Upper lobe of left lung (tissue), 6 donors: ENCODE data around the gene UBL4B. TPM values are rescaled to one million over a fixed set of nuclear protein-coding genes. Genes with fewer than 3 reads are reported as not detected.
A peak's percentile ranks its signal among the peaks of the same experiment; 100 is the strongest.

Experiments used
- ATAC-seq, 2 donors: fragments of 200-7000 bp; cut with Tn5 transposase; one replicate each; pipeline ENCODE4 v1.9.1; 2022; ENCODE audit warnings: mild to moderate bottlenecking in 2 of 2, moderate library complexity in 2 of 2; ENCODE audit not compliant: low FRiP score in 2 of 2
- DNase-seq, 2 donors: peaks; one replicate each; pipeline ENCODE4 v3.0.0-alpha.2; 2019 to 2020
- H3K27ac ChIP-seq, 4 donors: fragments of 200-600 bp; sonication (generic); one replicate each; pipeline ENCODE4 v1.5.1; 2016 to 2019
- H3K27me3 ChIP-seq, 4 donors: fragments of 200-600 bp; sonication (generic); one replicate each; pipeline ENCODE4 v1.5.1; 2017 to 2019
- H3K36me3 ChIP-seq, 4 donors: fragments of 200-600 bp; sonication (generic); one replicate each; pipeline ENCODE4 v1.5.1; 2016 to 2019
- H3K4me1 ChIP-seq, 4 donors: fragments of 200-600 bp; sonication (generic); one replicate each; pipeline ENCODE4 v1.5.1; 2018 to 2019
- H3K4me3 ChIP-seq, 4 donors: fragments of 200-600 bp; sonication (generic); one replicate each; pipeline ENCODE4 v1.5.1; 2017 to 2019; ENCODE audit warnings: mild to moderate bottlenecking in 2 of 4, moderate library complexity in 1 of 4
- H3K9me3 ChIP-seq, 4 donors: fragments of 200-600 bp; sonication (generic); one replicate each; pipeline ENCODE4 v1.5.1; 2018 to 2019
- CTCF ChIP-seq, 6 experiments: fragments of 450-650 bp in 4 of 6; fragments of 200-600 bp in 2 of 6; sonication (generic) in 2 of 6; IDR thresholded peaks; one replicate each; pipeline ENCODE4 v1.5.1; 2016 to 2019; ENCODE audit warnings: antibody characterized with exemption in 6 of 6
- EP300 ChIP-seq, 4 donors: sonication (generic); formaldehyde crosslinking; IDR thresholded peaks; one replicate each; pipeline ENCODE4 v1.5.1; 2017; ENCODE audit warnings: antibody characterized with exemption in 4 of 4, control low read depth in 2 of 4
- POLR2A ChIP-seq, 4 donors: fragments of 450-650 bp; IDR thresholded peaks; one replicate each; pipeline ENCODE4 v1.5.1; 2016 to 2017; ENCODE audit warnings: antibody characterized with exemption in 4 of 4, mild to moderate bottlenecking in 2 of 4
- POLR2AphosphoS5 ChIP-seq, 2 donors: sonication (generic); formaldehyde crosslinking; IDR thresholded peaks; one replicate each; pipeline ENCODE4 v1.5.1; 2017; ENCODE audit warnings: antibody characterized with exemption in 2 of 2
- whole genome bisulfite sequencing, 2 donors: methylation state at CpG; one replicate each; pipeline ENCODE4 v1.1.5; 2017 to 2018; 5-methylcytosine and 5-hydroxymethylcytosine counted together
- total RNA-seq, 6 donors: library from RNA; depleted of rRNA in 4 of 6; stranded (reverse); fragments of >200 nt in 4 of 6; gene quantifications; one replicate each; pipeline versions ENCODE4 v1.1.0 to v1.2.1, GENCODE V29; 2016 to 2021
- donor health status: DM: no; HTN: no; CAD: no; lungs with moderate emphysema.
- donor health status: DM: no; HTN: yes; CAD: no; lungs with severe emphysema.

UBL4B gene
- total RNA-seq, 6 donors from 2014 or later: not detected

GRCh38 chr1:110094931-110095654, 17.1 kb upstream of the UBL4B start:
- H3K9me3 ChIP-seq: no peaks in the 10 kb centered on the region
- H3K27me3 ChIP-seq: no peaks in the 10 kb centered on the region
- DNase-seq (no peak), ATAC-seq (no peak)
- H3K27ac ChIP-seq: no peak overlapping the region
- WGBS, 2 donors: 61 to 64% methylated on average over 7 of the region's 7 CpGs
- no peaks in the 10 kb centered on the region for H3K36me3 ChIP-seq
- no peak for TF ChIP-seq POLR2AphosphoS5 (IDR thresholded peaks at IDR 0.05)
- no peak for TF ChIP-seq CTCF (IDR thresholded peaks at IDR 0.05)
- TF ChIP-seq POLR2A (IDR thresholded peaks at IDR 0.05): no peak
- no peak for TF ChIP-seq EP300 (IDR thresholded peaks at IDR 0.05)
- H3K4me1 ChIP-seq: no peaks in the 10 kb centered on the region
- no peak overlapping the region for H3K4me3 ChIP-seq

GRCh38 chr1:110097507-110098221, 14.6 kb upstream of the UBL4B start:
- Histone ChIP-seq H3K4me3 (no peak overlapping the region), H3K4me1 (no peaks in the 10 kb centered on the region), H3K27ac (no peak overlapping the region), H3K27me3 (no peaks in the 10 kb centered on the region), H3K36me3 (no peaks in the 10 kb centered on the region), H3K9me3 (no peaks in the 10 kb centered on the region)
- WGBS, 2 donors: 75 to 84% methylated on average over 10 to 11 of the region's 11 CpGs
- no peak for TF ChIP-seq CTCF (IDR thresholded peaks at IDR 0.05)
- TF ChIP-seq EP300 (IDR thresholded peaks at IDR 0.05): no peak
- no peak for TF ChIP-seq POLR2AphosphoS5 (IDR thresholded peaks at IDR 0.05)
- ATAC-seq (no peak), DNase-seq (no peak)

GRCh38 chr1:110098222-110099026, 13.8 kb upstream of the UBL4B start:
- H3K27ac ChIP-seq: no peak overlapping the region
- no peaks in the 10 kb centered on the region for H3K36me3 ChIP-seq
- no peaks in the 10 kb centered on the region for H3K27me3 ChIP-seq
- H3K4me3 ChIP-seq: no peak overlapping the region
- peak in 1 of 2 donors; percentile 54 for DNase-seq
- H3K4me1 ChIP-seq: no peaks in the 10 kb centered on the region
- TF ChIP-seq EP300 (IDR thresholded peaks at IDR 0.05): no peak
- no peak for TF ChIP-seq CTCF (IDR thresholded peaks at IDR 0.05)
- no peak for TF ChIP-seq POLR2A (IDR thresholded peaks at IDR 0.05)
- no peak for TF ChIP-seq POLR2AphosphoS5 (IDR thresholded peaks at IDR 0.05)
- no peak for ATAC-seq
- WGBS, 2 donors: 64 to 72% methylated on average over 8 to 9 of the region's 9 CpGs
- no peaks in the 10 kb centered on the region for H3K9me3 ChIP-seq

GRCh38 chr1:110100335-110100734, 11.9 kb upstream of the UBL4B start:
- H3K4me3 ChIP-seq: no peak overlapping the region
- WGBS, 2 donors: 61 to 88% methylated on average over 2 of the region's 2 CpGs
- DNase-seq (no peak), ATAC-seq (no peak)
- TF ChIP-seq POLR2AphosphoS5 (IDR thresholded peaks at IDR 0.05) (no peak), CTCF (IDR thresholded peaks at IDR 0.05) (no peak)
- H3K27me3 ChIP-seq: no peaks in the 10 kb centered on the region
- no peak overlapping the region for H3K27ac ChIP-seq
- no peaks in the 10 kb centered on the region for H3K36me3 ChIP-seq
- H3K9me3 ChIP-seq: no peaks in the 10 kb centered on the region
- no peaks in the 10 kb centered on the region for H3K4me1 ChIP-seq
